H1 (cell line): ENCODE data around the gene SRGAP3. TPM values are rescaled to one million over a fixed set of nuclear protein-coding genes. Genes with fewer than 3 reads are reported as not detected.

Source experiments
- CTCF ChIA-PET: fragments of 300-600 bp; sonication (Branson Sonifier 250); formaldehyde crosslinking; loops from one replicate; lab custom pipeline; 2021; ENCODE audit not compliant: partially characterized antibody; lab: Charles Lee
- POLR2A ChIA-PET: fragments of 300-600 bp; sonication (Branson Sonifier 250); formaldehyde crosslinking; loops from one replicate; lab custom pipeline; 2021; ENCODE audit warnings: inconsistent platforms; ENCODE audit not compliant: partially characterized antibody; lab: Charles Lee
- DNase-seq, 2 experiments: peaks; one replicate each; pipeline versions ENCODE4 v3.0.0 to v3.0.0-alpha.2; 2010 to 2022; ENCODE audit warnings: low spot score in 2 of 2, low read depth in 1 of 2, mixed read lengths in 1 of 2
- FAIRE-seq: peaks from 2 replicates; lab custom pipeline; 2011; peaks lifted over from hg19 to GRCh38; lab: Jason Lieb, UNC
- H2AFZ ChIP-seq: 2 replicates; pipeline ENCODE4 v1.8.1; 2012; ENCODE audit warnings: low read length, inconsistent platforms
- H2AK5ac ChIP-seq: 2 replicates; pipeline ENCODE4 v1.6.1; 2013; ENCODE audit warnings: low read depth, low read length
- H2BK120ac ChIP-seq: replicated peaks from 2 replicates; pipeline ENCODE3; 2013; ENCODE audit warnings: low read depth, low read length, inconsistent platforms
- H2BK12ac ChIP-seq: 2 replicates; pipeline ENCODE4 v1.6.1; 2013; ENCODE audit warnings: low read depth, low read length
- H2BK15ac ChIP-seq: 2 replicates; pipeline ENCODE4 v1.6.1; 2013; ENCODE audit warnings: low read length
- H2BK20ac ChIP-seq: 2 replicates; pipeline ENCODE4 v1.6.1; 2013; ENCODE audit warnings: low read length
- H2BK5ac ChIP-seq: 2 replicates; pipeline ENCODE4 v1.6.1; 2013; ENCODE audit warnings: low read depth, low read length
- H3K14ac ChIP-seq: 2 replicates; pipeline ENCODE4 v1.6.1; 2013; ENCODE audit warnings: inconsistent platforms; ENCODE audit not compliant: insufficient read length
- H3K18ac ChIP-seq: 2 replicates; pipeline ENCODE4 v1.6.1; 2013; ENCODE audit warnings: low read length; ENCODE audit errors: extremely low read depth
- H3K23ac ChIP-seq: 2 replicates; pipeline ENCODE4 v1.6.1; 2013; ENCODE audit warnings: inconsistent platforms; ENCODE audit not compliant: insufficient read length
- H3K23me2 ChIP-seq: 2 replicates; pipeline ENCODE4 v1.6.1; 2013; ENCODE audit warnings: low read depth, low read length
- H3K27ac ChIP-seq: 2 replicates; pipeline ENCODE4 v1.6.1; 2011; ENCODE audit warnings: low read depth, low read length, inconsistent platforms
- H3K27me3 ChIP-seq, 4 experiments: replicated peaks in 1 of 4; 1 replicate in 1 of 4; 2 replicates in 3 of 4; pipeline versions ENCODE4 v1.6.1 to v1.8.1; 2011 to 2013; ENCODE audit warnings: low read length in 3 of 4, mild to moderate bottlenecking in 3 of 4, inconsistent platforms in 2 of 4, mixed read lengths in 2 of 4, moderate library complexity in 1 of 4; ENCODE audit not compliant: control insufficient read depth in 3 of 4, insufficient read depth in 3 of 4; ENCODE audit errors: extremely low read depth in 1 of 4
- H3K36me3 ChIP-seq, 4 experiments: 2 replicates each; pipeline versions ENCODE4 v1.6.1 to v1.8.1; 2011 to 2013; ENCODE audit warnings: mild to moderate bottlenecking in 4 of 4, low read length in 3 of 4, moderate library complexity in 2 of 4, control low read depth in 1 of 4, inconsistent platforms in 1 of 4; ENCODE audit not compliant: insufficient read depth in 4 of 4, control insufficient read depth in 2 of 4
- H3K4ac ChIP-seq: replicated peaks from 2 replicates; pipeline ENCODE3; 2013; ENCODE audit warnings: low read length, low read depth, mixed read lengths, inconsistent platforms; ENCODE audit not compliant: insufficient read length
- H3K4me1 ChIP-seq, 4 experiments: replicated peaks in 1 of 4; 1 replicate in 1 of 4; 2 replicates in 3 of 4; pipeline versions ENCODE4 v1.6.1 to v1.8.1; 2011 to 2013; ENCODE audit warnings: low read length in 3 of 4, inconsistent platforms in 2 of 4, mixed read lengths in 1 of 4; ENCODE audit not compliant: insufficient read depth in 4 of 4, control insufficient read depth in 3 of 4
- H3K4me2 ChIP-seq, 2 experiments: 2 replicates each; pipeline versions ENCODE4 v1.6.1 to v1.8.1; 2011 to 2013; ENCODE audit warnings: low read depth in 2 of 2, low read length in 2 of 2, control low read depth in 1 of 2, inconsistent platforms in 1 of 2, mild to moderate bottlenecking in 1 of 2; ENCODE audit not compliant: insufficient read depth in 1 of 2
- H3K4me3 ChIP-seq, 4 experiments: fragments of 200-600, 300-600 bp in 1 of 4; sonication (generic), shearing (Covaris generic), sonication (Bioruptor Twin) in 1 of 4; 2 replicates each; pipeline versions ENCODE4 v1.5.1 to v1.8.1; 2011 to 2016; ENCODE audit warnings: low read length in 4 of 4, low read depth in 3 of 4, control low read depth in 2 of 4, inconsistent platforms in 2 of 4, mild to moderate bottlenecking in 2 of 4, mixed read lengths in 1 of 4, moderate library complexity in 1 of 4; ENCODE audit not compliant: insufficient read depth in 2 of 4; ENCODE audit errors: extremely low read depth in 1 of 4
- H3K56ac ChIP-seq: replicated peaks from 2 replicates; pipeline ENCODE3; 2013; ENCODE audit warnings: low read depth, mild to moderate bottlenecking, mixed read lengths, low read length, inconsistent platforms; ENCODE audit not compliant: insufficient read length
- H3K79me1 ChIP-seq: 2 replicates; pipeline ENCODE4 v1.6.1; 2013; ENCODE audit warnings: low read depth, low read length, control low read depth
- H3K79me2 ChIP-seq, 2 experiments: 2 replicates each; pipeline versions ENCODE4 v1.6.1 to v1.8.1; 2012 to 2013; ENCODE audit warnings: low read length in 2 of 2, mild to moderate bottlenecking in 2 of 2, inconsistent platforms in 1 of 2; ENCODE audit not compliant: insufficient read depth in 2 of 2, control insufficient read depth in 1 of 2
- H3K9ac ChIP-seq, 4 experiments: replicated peaks in 1 of 4; 1 replicate in 1 of 4; 2 replicates in 3 of 4; pipeline versions ENCODE4 v1.6.1 to v1.8.1; 2011 to 2013; ENCODE audit warnings: low read depth in 3 of 4, low read length in 3 of 4, control low read depth in 2 of 4, mild to moderate bottlenecking in 2 of 4, moderate library complexity in 2 of 4, inconsistent platforms in 1 of 4; ENCODE audit errors: extremely low read depth in 1 of 4
- H3K9me3 ChIP-seq, 2 experiments: 2 replicates each; pipeline versions ENCODE4 v1.6.1 to v1.8.1; 2012 to 2013; ENCODE audit warnings: mild to moderate bottlenecking in 2 of 2, moderate library complexity in 2 of 2, control low read depth in 1 of 2, inconsistent platforms in 1 of 2, low read depth in 1 of 2, low read length in 1 of 2, mixed read lengths in 1 of 2; ENCODE audit not compliant: insufficient read depth in 2 of 2
- H4K20me1 ChIP-seq, 2 experiments: replicated peaks in 1 of 2; 2 replicates each; pipeline versions ENCODE3 to v1.8.1; 2011 to 2013; ENCODE audit warnings: inconsistent platforms in 2 of 2, low read length in 2 of 2, mild to moderate bottlenecking in 1 of 2; ENCODE audit not compliant: insufficient read depth in 2 of 2, control insufficient read depth in 1 of 2
- H4K5ac ChIP-seq: 2 replicates; pipeline ENCODE4 v1.6.1; 2013; ENCODE audit warnings: low read length, low read depth, mixed read lengths, inconsistent platforms; ENCODE audit not compliant: insufficient read length
- H4K8ac ChIP-seq: 2 replicates; pipeline ENCODE4 v1.8.0; 2013; ENCODE audit warnings: mild to moderate bottlenecking, moderate library complexity, low read length, inconsistent platforms; ENCODE audit not compliant: insufficient read depth; ENCODE audit errors: extremely low read depth
- H4K91ac ChIP-seq: replicated peaks from 2 replicates; pipeline ENCODE3; 2013; ENCODE audit warnings: low read length, mixed read lengths, inconsistent platforms; ENCODE audit not compliant: insufficient read length
- KDM1A ChIP-seq: fragments of 200-600, 300-600 bp; sonication (generic); IDR thresholded peaks from 2 replicates; pipeline ENCODE4 v1.7.1; 2016; ENCODE audit warnings: mild to moderate bottlenecking, low read length, borderline replicate concordance
- RNF2 ChIP-seq: fragments of 200-900, 300-1000 bp; sonication (generic); IDR thresholded peaks from 2 replicates; pipeline ENCODE4 v1.7.1; 2016; ENCODE audit warnings: borderline replicate concordance, low read depth, mild to moderate bottlenecking, antibody characterized with exemption, low read length; ENCODE audit not compliant: poor library complexity, severe bottlenecking; ENCODE audit errors: missing control alignments
- YY1 ChIP-seq: IDR thresholded peaks from 2 replicates; pipeline ENCODE4 v1.6.1; 2011; ENCODE audit warnings: low read depth, mild to moderate bottlenecking, low read length
- WGBS, 2 experiments: shearing (Covaris generic) in 1 of 2; methylation state at CpG; one replicate each; pipeline versions ENCODE4 v1.1.6 to v1.1.7; 2013 to 2015; ENCODE audit warnings: low lambda C conversion rate in 2 of 2, mixed read lengths in 2 of 2, inconsistent platforms in 1 of 2, low coverage in 1 of 2, missing lambda C conversion rate in 1 of 2; ENCODE audit not compliant: insufficient replicate concordance in 2 of 2, insufficient coverage in 1 of 2, insufficient read length in 1 of 2; ENCODE audit errors: extremely low coverage in 1 of 2, missing lambda C conversion rate in 1 of 2; 5-methylcytosine and 5-hydroxymethylcytosine counted together
- polyA plus RNA-seq, 7 experiments: library from polyadenylated mRNA; depleted of rRNA in 3 of 7; stranded (reverse) in 5 of 7; unstranded in 2 of 7; fragments of >200 nt in 5 of 7; fragments of 200-250 nt in 2 of 7; gene quantifications; 1 replicate in 5 of 7; 2 replicates in 1 of 7; 4 replicates in 1 of 7; pipeline versions ENCODE4 v1.2.1 to v1.2.3, GENCODE V29; 2011 to 2013; ENCODE audit warnings: missing spikeins in 2 of 7, mixed read lengths in 2 of 7
- total RNA-seq: library from RNA; stranded (reverse); fragmentation: NEBNext Ultra II Directional; extraction: Animal tissue kit (Norgen Biotek cat#: 25700); gene quantifications from 2 replicates; pipeline ENCODE4 v1.2.1, GENCODE V29; 2021

SRGAP3 gene
- total and polyA plus RNA-seq, 2 of the 8 experiments (the other 6 are each of a cell fraction or from before 2014, with no cell fraction given): 5.8 to 11.4 TPM

DNA sequence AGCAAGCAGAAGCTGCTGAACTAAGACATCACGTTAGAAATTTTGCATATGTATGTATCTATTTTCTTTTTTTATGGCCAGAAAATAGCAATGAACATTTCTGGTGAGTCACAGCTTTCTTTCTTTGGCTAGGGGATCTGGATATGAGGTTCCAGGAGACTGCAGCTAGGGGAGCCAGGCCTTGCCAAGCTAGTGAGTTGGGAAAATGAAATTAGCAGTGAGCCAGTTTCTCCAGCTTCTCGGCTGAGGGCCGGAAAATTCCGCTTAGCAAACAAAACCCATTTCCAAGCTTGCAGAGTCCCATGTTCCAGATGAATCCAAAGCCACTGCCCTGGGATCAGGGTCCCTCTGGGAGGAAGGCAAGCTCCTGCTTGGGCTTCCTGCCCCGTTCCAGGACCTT, 137.6 kb downstream of the SRGAP3 start:
- Histone ChIP-seq H2BK120ac (no peak overlapping the region), H2AK5ac (no peak overlapping the region), H3K4ac (no peak overlapping the region), H3K36me3 (no peaks in the 10 kb centered on the region), H3K18ac (peak overlapping the region; percentile 68; the same call in 1 of the 2 replicates), H3K23ac (no peak overlapping the region), H2BK12ac (no peak overlapping the region), H3K27me3 (no peaks in the 10 kb centered on the region), H3K79me1 (no peaks in the 10 kb centered on the region), H3K4me1 (peaks cover 0 to 2% (median 0%) of the 10 kb centered on the region in 4 experiments; a peak in 3 of 7 replicates), H3K79me2 (no peaks in the 10 kb centered on the region), H2BK20ac (no peak overlapping the region), H3K14ac (no peak overlapping the region), H4K91ac (no peak overlapping the region), H3K56ac (no peak overlapping the region), H4K8ac (no peak overlapping the region), H3K27ac (no peak overlapping the region), H4K20me1 (no peaks in the 10 kb centered on the region), H3K9me3 (no peaks in the 10 kb centered on the region), H3K4me3 (no peak overlapping the region), H3K23me2 (no peaks in the 10 kb centered on the region; the same call in 1 of the 2 replicates), H2BK15ac (no peak overlapping the region), H2AFZ (no peak overlapping the region), H3K4me2 (no peak overlapping the region), H3K9ac (no peak overlapping the region), H2BK5ac (0 out of 2 replicates have a peak overlapping the region, but pooled peaks have one; percentile 68), H4K5ac (no peak overlapping the region)
- no peak for FAIRE-seq
- ChIA-PET CTCF (interaction anchor here (0.6 to 6.3 kb wide), 48 partner anchors 9 to 203 kb away, joined by 3 to 79 read pairs (median 5); partner anchors contain the start of gene SRGAP3), POLR2A (interaction anchor here (1.0 to 2.6 kb wide), 3 partner anchors 9 to 284 kb away, joined by 3 to 10 read pairs (median 3); no protein-coding TSS in a partner anchor)
- WGBS, 2 experiments: 83% methylated on average over 5 of the region's 5 CpGs; no CpG with 5 or more reads in 1 of the 2 experiments
- TF ChIP-seq YY1 (no peak), KDM1A (no peak), RNF2 (no peak)
- DNase-seq: no peak
